Activated CD4-positive, alpha-beta T cell treated with anti-CD3 and anti-CD28 coated beads, Interleukin-10, Interleukin-2, amounts not matched to agents 100 ng/mL and 50 ng/mL, durations not matched to agents 16 hours and 8 hours (primary cell): Measurements from ENCODE around the gene UNKL.

Source experiments
- DNase-seq: peaks from one replicate; pipeline ENCODE4 v3.0.0-alpha.2; 2020

The UNKL gene

DNA sequence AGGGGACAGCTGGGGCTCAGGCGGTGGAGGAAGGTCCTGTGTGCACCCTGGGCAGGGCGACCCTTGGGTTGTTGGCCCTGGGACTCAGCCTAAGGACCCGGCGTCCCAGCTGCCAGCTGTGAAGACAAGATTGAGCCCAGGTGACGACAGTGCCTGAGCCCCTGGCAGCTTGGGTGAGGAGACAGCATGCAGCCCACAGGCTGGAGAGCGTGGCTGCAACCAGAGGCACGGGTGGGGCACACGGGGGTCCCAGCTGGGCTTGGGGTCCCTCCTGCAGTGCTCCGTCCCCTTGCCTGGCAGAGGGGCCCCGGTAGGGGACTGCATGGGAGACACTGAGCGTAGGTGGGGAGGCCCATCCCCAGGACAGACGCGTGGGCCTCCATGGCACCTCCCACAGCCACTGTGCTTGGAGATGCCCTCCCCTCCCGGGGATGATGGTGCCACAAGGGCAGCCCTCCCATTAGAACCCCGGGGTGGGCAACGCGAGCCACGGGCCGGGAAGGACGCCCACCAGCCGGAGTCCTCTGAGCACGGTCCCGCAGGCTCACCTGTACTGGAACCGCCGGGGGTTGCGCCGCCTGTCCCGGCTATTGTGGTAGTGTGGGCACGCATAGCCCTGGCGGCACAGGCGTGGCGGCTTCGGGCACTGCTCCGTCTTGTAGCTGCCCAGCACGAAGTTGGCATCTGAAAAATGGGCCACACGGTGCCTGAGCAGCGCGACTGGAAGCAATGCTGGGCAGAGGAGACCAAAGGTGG lies 15.5 kb downstream of the UNKL start:
- DNase-seq = no peak

GRCh38 chr16:1398351-1398750 lies 16.2 kb downstream of the UNKL start:
- DNase-seq = no peak

DNA sequence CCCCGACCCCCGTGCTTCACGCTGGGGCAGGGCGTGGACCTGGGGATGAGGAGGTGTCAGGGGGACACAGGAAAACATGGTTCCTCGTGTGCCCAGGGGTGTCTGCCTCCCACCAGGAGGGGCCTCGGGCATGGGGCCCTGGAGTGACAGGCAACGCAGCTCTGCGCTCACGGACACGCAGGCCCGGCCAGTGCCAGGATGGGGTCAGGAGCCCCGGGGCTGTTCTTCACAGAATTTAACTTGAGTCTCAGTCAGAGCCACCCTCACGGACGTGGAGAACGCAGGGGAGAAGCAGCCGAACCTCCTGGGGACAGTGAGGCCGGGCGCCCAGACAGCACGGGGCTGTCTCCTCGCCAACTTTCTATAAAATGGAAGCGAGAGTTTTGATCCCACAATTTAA lies 16.7 kb downstream of the UNKL start:
- DNase-seq = no peak

DNA sequence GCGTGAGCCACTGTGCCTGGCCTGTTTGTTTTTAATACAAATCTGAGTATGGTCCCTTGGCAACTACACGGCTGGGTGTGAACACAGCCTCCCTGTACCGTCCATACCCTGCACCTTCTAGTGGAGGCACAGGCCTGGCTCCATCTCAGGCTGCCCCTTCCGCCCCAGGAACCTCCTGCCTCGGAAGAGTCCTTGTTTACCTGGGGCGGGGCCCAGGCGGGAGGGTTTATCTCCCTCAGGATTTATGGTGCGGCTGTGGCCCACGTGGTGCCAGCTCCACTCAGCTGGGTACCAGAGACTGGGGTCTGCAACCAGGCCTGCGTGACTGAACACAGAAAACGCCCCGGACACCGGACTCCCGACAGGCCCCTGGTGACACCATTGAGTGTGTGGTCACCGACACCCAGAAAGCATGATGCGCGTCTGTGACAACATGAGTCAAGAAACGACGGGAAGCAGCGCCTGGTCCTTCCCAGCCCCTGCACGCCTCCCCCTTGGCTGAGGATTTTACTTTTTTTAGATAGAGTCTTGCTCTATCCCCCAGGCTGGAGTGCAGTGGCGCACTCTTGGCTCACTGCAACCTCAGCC lies 19.0 kb downstream of the UNKL start:
- DNase-seq = no peak

DNA sequence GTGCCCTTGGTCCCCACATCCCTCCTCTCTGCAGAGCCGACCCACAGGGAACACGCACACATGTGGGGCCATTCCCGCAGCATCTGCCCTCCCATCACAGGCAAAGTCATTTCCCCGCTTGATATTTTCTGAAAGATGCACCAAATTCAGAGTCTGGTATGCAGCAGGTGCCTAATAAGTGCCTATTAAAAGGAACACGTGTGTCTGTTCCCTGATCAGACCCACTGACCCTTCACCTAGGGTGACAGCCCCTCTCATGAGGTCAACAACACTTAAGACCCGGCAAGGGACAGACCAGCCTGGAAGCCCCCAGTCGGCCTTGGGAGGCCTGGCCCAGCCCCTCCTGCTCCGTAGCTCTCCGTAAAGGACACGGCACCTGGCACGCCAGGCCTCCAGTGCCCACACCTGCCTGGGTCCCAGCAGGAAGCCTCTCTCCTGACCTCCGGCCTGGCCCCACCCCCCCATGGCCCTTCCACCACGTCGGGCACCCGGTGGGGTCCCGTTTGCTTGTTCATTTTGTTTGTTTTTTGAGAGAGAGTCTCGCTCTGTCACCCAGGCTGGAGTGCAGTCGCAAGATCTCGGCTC lies 20.0 kb downstream of the UNKL start:
- no peak for DNase-seq

- DNase-seq = no peak
Measured at GRCh38 chr16:1393613-1394176, 20.8 kb downstream of the UNKL start.

GRCh38 chr16:1392826-1393225 lies 21.7 kb downstream of the UNKL start:
- DNase-seq = no peak

DNA sequence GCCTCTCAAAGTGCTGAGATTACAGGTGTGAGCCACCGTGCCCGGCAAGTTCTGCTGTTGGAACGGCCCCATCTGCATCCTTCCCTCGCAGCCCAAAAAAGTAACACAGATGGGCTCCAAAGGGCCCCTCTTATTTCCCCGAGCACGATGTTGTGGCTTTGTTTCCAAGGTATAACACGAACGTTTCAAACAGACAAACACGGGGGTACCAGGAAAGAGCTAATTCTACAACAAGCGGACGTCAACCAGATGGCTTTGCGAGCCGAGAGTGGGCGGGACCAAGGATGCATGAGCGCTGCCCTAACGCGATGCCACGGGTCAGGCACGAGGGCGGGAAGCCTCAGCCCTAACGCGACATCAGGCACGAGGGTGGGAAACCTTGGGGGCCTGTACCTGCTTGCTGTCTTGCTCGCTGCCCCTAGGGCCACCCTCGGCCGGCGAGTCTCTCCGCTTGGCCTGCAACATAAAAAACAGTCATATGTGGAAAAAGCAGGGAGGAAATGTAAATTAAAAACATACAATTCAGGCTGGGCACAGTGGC lies 24.2 kb downstream of the UNKL start:
- no peak for DNase-seq

DNA sequence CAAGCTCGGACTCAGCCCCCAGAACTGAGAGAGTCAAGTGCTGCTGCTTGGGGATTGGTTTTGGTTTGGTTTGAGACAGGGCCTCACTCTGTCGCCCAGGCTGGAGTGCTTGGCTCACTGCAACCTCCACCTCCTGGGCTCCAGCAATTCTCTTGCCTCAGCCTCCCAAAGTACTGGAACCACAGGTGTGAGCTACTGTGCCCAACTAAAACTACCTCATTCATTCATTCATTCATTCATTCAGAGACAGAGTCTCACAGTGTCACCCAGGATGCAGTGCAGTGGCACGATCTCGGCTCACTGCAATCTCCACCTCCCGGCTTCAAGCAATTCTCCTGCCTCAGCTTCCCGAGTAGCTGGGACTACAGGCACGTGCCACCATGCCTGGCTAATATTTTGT lies 24.7 kb downstream of the UNKL start:
- DNase-seq = no peak

GRCh38 chr16:1387331-1387730 lies 27.2 kb downstream of the UNKL start:
- DNase-seq = no peak

GRCh38 chr16:1385232-1385631 lies 29.3 kb downstream of the UNKL start:
- DNase-seq = no peak

DNA sequence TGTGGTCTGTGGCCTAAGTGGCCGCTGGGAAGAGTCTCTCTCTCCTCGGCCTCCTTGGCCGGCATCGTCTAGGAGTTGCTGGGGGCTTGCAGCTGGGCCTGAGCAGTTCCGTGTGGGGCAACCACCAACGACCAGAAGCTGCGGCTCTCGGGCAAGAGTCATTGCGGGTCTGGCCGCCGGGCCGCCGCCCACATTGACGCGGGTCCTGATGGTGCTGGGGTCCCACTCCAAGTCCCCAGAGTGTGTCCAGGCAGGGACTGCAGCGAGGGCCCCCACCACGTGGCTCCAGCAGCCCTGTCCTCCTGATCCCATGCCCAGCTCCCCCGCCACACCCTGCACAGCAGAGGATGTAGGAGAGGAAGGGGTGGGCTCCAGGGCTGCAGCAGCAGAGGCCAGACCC lies 30.9 kb downstream of the UNKL start:
- no peak for DNase-seq

DNA sequence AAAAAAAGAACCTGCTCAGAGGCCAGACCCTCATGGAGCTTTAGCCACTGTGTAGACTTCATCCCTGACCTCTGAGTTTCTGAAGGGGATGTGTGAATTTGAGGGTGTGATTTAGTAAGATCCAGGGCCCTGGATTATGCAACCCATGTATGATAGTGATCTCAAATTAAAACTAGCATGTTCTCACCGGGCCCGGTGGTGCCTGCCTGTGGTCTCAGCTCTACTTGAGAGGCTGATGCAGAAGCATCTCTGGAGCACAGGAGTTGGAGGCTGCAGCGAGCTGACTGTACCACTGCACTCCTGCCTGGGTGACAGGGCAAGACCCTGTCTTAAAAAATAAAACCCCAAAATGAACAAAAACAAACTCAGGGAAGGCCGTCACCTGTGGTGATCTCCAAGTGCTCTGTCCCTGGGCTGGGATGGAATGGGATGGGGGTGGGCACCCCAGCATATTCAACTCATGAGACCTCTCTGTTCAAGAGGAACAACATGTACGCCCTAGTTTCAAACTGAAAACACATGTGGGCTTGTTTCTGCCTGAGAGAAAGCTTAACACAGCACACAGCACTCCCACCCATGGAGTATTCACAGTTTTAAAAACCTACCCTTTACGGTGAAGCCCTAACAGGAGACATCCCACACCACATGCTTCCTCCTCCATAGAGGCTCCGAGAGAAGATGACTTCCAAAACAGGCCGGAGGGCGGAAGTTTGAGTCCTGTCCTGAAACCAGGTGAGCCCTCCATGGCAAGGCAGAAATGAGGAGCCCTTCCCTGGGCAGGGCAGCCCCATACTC lies 32.7 kb downstream of the UNKL start:
- DNase-seq = no peak

- DNase-seq = no peak
Measured at GRCh38 chr16:1380195-1380594, 34.3 kb downstream of the UNKL start.

GRCh38 chr16:1379304-1380076 lies 35.0 kb downstream of the UNKL start:
- peak; percentile 80 for DNase-seq

GRCh38 chr16:1378804-1379303 lies 35.6 kb downstream of the UNKL start:
- peak; percentile 79 for DNase-seq

GRCh38 chr16:1378087-1378803 lies 36.3 kb downstream of the UNKL start:
- DNase-seq = no peak

DNA sequence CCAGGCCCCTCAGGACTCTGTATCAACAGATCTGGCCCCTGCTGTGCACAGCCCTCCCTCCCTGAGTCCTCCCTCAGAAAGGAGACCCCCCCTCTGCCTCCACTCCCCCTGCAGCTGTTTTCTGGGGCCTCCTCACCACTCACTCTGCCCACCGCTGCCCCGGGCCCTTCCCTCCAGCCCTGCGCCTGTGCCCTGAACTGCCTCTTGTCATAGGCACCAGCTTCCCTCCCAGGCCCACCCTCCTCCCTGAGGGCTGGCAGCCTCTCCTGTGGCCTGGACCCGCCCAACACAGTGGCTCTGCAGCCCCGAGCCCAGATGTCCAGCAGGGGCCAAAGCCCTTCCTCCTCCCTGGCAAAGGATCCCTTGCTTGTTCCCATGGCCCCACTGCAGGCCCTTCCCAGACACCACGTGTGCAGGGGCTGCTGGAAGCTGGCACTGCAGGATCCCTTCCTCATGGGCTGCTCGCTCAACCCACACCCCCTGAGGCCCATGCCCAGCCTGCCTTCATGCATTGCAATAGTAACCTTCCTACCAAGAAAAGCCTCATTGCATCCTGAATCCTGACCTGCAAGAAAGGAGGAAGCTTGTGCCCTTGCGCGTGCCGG lies 37.0 kb downstream of the UNKL start:
- DNase-seq = no peak

- no peak for DNase-seq
Measured at GRCh38 chr16:1375741-1376410, 38.6 kb downstream of the UNKL start.

DNA sequence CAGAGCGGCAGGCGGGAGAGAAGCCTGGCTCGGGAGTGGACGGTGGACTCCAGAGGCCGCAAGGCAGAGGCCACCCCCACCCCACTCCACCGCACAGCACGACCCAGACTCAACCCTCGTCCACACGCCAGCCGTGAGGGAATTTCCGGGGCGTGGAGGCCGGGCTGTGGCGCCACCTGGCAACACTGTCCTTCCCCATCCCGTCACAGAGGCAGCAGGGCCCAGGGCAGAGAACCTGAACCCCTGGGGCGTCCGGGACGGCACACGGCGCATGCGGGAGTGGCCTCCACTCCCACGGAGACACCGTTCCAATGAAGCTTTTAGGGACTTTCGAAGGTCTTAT lies 39.2 kb downstream of the UNKL start:
- no peak for DNase-seq
